ENCODE data around the gene DARS1.
A peak's percentile ranks its signal among the peaks of the same experiment; 100 is the strongest.

Gene DARS1

DNA sequence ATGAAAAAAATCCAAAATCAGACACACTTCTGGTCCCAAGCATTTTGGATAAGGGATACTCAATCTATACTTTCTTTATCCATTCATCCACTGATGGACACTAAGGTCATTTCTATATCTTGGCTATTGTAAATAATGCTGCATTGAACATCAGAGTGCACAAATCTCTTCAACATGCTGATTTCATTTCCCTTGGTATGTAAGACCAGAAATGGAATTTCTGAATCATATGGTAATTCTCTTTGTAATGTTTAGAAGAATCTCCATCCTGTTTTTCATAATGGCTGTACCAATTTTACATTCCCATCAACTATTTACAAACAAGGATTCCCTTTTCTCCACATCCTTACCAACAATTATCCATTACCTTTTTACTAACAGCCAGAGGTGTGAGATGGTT is 75.5 kb downstream of the DARS1 start:
- TF ChIP-seq CTCF (IDR thresholded peaks at IDR 0.05), result no peak
- H3K27ac ChIP-seq, result no peak overlapping the region
- H3K4me3 ChIP-seq (ENCODE audit: low read depth in 1 of 2, low read length in 1 of 2), result no peak overlapping the region
- H3K36me3 ChIP-seq, result peaks cover 25% of the 10 kb centered on the region
- H3K27me3 ChIP-seq, result no peaks in the 10 kb centered on the region
- no peaks in the 10 kb centered on the region for H3K9me3 ChIP-seq
- H3K4me1 ChIP-seq (ENCODE audit: control insufficient read depth in 1 of 2, insufficient read depth in 1 of 2, low read depth in 1 of 2, low read length in 1 of 2), result peaks cover 13 to 15% of the 10 kb centered on the region in 2 experiments

DNA sequence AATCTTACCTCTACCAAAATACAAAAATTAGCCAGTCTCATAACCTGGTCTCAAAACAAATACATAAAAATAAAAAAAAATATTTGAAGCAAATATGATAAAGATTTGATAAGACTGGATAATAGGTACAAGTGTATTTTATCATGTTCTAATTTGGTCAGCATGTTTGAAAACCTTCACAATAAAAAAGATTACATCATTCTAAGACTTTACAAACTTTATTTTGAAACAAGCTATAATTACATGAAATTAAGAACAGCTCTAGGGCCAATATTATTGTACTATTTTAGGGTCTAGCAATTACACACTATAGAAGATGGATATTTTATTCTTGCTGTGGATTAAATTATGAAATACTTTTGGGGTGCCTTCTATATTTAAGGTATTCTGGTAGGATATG is 79.7 kb downstream of the DARS1 start:
- no peaks in the 10 kb centered on the region for H3K27me3 ChIP-seq
- no peaks in the 10 kb centered on the region for H3K9me3 ChIP-seq
- H3K36me3 ChIP-seq, result peaks cover 30% of the 10 kb centered on the region
- no peak overlapping the region for H3K27ac ChIP-seq
- TF ChIP-seq CTCF (IDR thresholded peaks at IDR 0.05), result no peak
- H3K4me3 ChIP-seq (ENCODE audit: low read depth in 1 of 2, low read length in 1 of 2), result no peak overlapping the region
- no peaks in the 10 kb centered on the region for H3K4me1 ChIP-seq (ENCODE audit: control insufficient read depth in 1 of 2, insufficient read depth in 1 of 2, low read depth in 1 of 2, low read length in 1 of 2)

DNA sequence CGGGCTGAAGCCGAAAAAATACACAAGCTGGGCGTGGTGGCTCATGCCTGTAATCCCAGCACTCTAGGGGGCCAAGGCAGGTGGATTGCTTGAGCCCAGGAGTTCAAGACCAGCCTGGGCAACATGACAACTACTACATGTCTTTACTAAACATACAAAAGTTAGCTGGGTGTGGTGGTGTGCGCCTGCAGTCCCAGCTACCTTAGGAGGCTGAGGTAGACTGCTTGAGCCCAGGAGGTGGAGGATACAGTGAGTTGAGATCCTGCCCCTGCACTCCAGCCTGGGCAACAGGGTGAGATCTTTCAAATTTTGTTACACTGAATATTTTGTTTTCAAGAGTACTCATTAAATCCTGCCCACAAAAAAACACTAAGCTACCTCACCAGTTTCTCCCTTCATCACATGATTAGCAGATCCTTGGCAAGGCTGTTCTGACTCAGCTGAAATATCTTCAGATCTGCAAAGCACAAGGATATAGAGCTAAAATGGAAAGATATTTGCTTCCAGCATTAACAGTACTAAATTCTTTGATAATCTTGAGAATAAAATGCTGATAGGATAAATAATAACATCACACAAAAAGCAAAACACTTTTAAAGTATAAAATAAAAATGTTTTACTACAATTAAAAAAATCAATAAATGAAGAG is 81.0 kb downstream of the DARS1 start:
- Histone ChIP-seq H3K27ac (no peak overlapping the region), H3K4me1 (ENCODE audit: control insufficient read depth in 1 of 2, insufficient read depth in 1 of 2, low read depth in 1 of 2, low read length in 1 of 2) (peaks cover 0 to 3% of the 10 kb centered on the region in 2 experiments), H3K27me3 (no peaks in the 10 kb centered on the region), H3K4me3 (ENCODE audit: low read depth in 1 of 2, low read length in 1 of 2) (no peak overlapping the region), H3K36me3 (peaks cover 30% of the 10 kb centered on the region), H3K9me3 (no peaks in the 10 kb centered on the region)
- no peak for TF ChIP-seq CTCF (IDR thresholded peaks at IDR 0.05)

- Histone ChIP-seq H3K27me3 (no peaks in the 10 kb centered on the region), H3K36me3 (peaks cover 26% of the 10 kb centered on the region), H3K27ac (no peak overlapping the region), H3K4me1 (ENCODE audit: control insufficient read depth in 1 of 2, insufficient read depth in 1 of 2, low read depth in 1 of 2, low read length in 1 of 2) (peaks cover 0 to 5% of the 10 kb centered on the region in 2 experiments), H3K9me3 (no peaks in the 10 kb centered on the region), H3K4me3 (ENCODE audit: low read depth in 1 of 2, low read length in 1 of 2) (no peak overlapping the region)
- no peak for TF ChIP-seq CTCF (IDR thresholded peaks at IDR 0.05)
These were observed 81.8 kb downstream of the DARS1 start for GRCh38 chr2:135903650-135904049.

GRCh38 chr2:135899567-135899966 is 85.9 kb downstream of the DARS1 start:
- H3K9me3 ChIP-seq, result no peaks in the 10 kb centered on the region
- peaks cover 5% of the 10 kb centered on the region for H3K36me3 ChIP-seq
- H3K27ac ChIP-seq, result peak overlapping the region; percentile 5
- H3K27me3 ChIP-seq, result no peaks in the 10 kb centered on the region
- peaks cover 4 to 12% of the 10 kb centered on the region in 2 experiments for H3K4me1 ChIP-seq (ENCODE audit: control insufficient read depth in 1 of 2, insufficient read depth in 1 of 2, low read depth in 1 of 2, low read length in 1 of 2)
- TF ChIP-seq CTCF (IDR thresholded peaks at IDR 0.05), result no peak
- no peak overlapping the region for H3K4me3 ChIP-seq (ENCODE audit: low read depth in 1 of 2, low read length in 1 of 2)

All from neutrophil (primary cell).